Testis (tissue), 2 donors: Measurements from ENCODE around the gene GMDS.

Experiments used
- CTCF ChIP-seq, 3 experiments: fragments of 450-650 bp in 2 of 3; fragments of 200-600 bp in 1 of 3; sonication (generic) in 1 of 3; IDR thresholded peaks; one replicate each; pipeline ENCODE4 v1.5.1; 2016 to 2019; ENCODE audit warnings: antibody characterized with exemption in 3 of 3, mild to moderate bottlenecking in 2 of 3, moderate library complexity in 1 of 3
- POLR2A ChIP-seq: fragments of 450-650 bp; IDR thresholded peaks from one replicate; pipeline ENCODE4 v1.6.1; 2017; ENCODE audit warnings: antibody characterized with exemption, mild to moderate bottlenecking, moderate library complexity

GRCh38 chr6:2019051-2019450, 226.4 kb downstream of the GMDS start:
- TF ChIP-seq CTCF (IDR thresholded peaks at IDR 0.05) (no peak), POLR2A (no peak)
